ENCODE data around the gene B4GALT1. TPM values are rescaled to one million over a fixed set of nuclear protein-coding genes. Genes with fewer than 3 reads are reported as not detected.

The B4GALT1 gene
- total and polyA plus RNA-seq, 2 of the 8 experiments (the other 6 are each of a cell fraction or from before 2014, with no cell fraction given) = 12.8 to 18.2 TPM

- H3K56ac ChIP-seq (replicated peaks; ENCODE audit: insufficient read length, low read depth, low read length) = no peak overlapping the region
- H4K5ac ChIP-seq (ENCODE audit: insufficient read length, low read depth, low read length) = no peak overlapping the region
- 93% methylated on average over 4 of the region's 4 CpGs; no CpG with 5 or more reads in 1 of the 2 experiments for WGBS, 2 experiments (ENCODE audit: extremely low coverage in 1 of 2, insufficient coverage in 1 of 2, insufficient read length in 1 of 2, insufficient replicate concordance in 2 of 2, low coverage in 1 of 2, low lambda C conversion rate in 2 of 2, missing lambda C conversion rate in 1 of 2)
- no peaks in the 10 kb centered on the region for H3K9me3 ChIP-seq (ENCODE audit: insufficient read depth in 2 of 2, low read depth in 1 of 2, low read length in 1 of 2)
- H4K20me1 ChIP-seq (replicated peaks in 1 of 2; ENCODE audit: control insufficient read depth in 1 of 2, insufficient read depth in 2 of 2, low read length in 2 of 2) = no peaks in the 10 kb centered on the region
- no peak overlapping the region for H3K4me3 ChIP-seq (ENCODE audit: extremely low read depth in 1 of 4, insufficient read depth in 2 of 4, low read depth in 3 of 4, low read length in 4 of 4)
- no peak overlapping the region for H3K27ac ChIP-seq (ENCODE audit: low read depth, low read length)
- H4K91ac ChIP-seq (replicated peaks; ENCODE audit: insufficient read length, low read length) = no peak overlapping the region
- CTCF ChIA-PET (ENCODE audit: partially characterized antibody) = no interaction called here
- H2AFZ ChIP-seq (ENCODE audit: low read length) = no peak overlapping the region
- no peaks in the 10 kb centered on the region for H3K79me2 ChIP-seq (ENCODE audit: control insufficient read depth in 1 of 2, insufficient read depth in 2 of 2, low read length in 2 of 2)
- no peak overlapping the region for H2BK15ac ChIP-seq (ENCODE audit: low read length)
- no peaks in the 10 kb centered on the region for H3K23me2 ChIP-seq (ENCODE audit: low read depth, low read length)
- H2AK5ac ChIP-seq (ENCODE audit: low read depth, low read length) = no peak overlapping the region
- H3K18ac ChIP-seq (ENCODE audit: extremely low read depth, low read length) = no peak overlapping the region
- H3K4ac ChIP-seq (replicated peaks; ENCODE audit: insufficient read length, low read depth, low read length) = no peak overlapping the region
- H2BK12ac ChIP-seq (ENCODE audit: low read depth, low read length) = no peak overlapping the region
- no peak overlapping the region for H2BK20ac ChIP-seq (ENCODE audit: low read length)
- no peaks in the 10 kb centered on the region for H3K79me1 ChIP-seq (ENCODE audit: low read depth, low read length)
- POLR2A ChIA-PET (ENCODE audit: partially characterized antibody) = no interaction called here
- H3K4me1 ChIP-seq (replicated peaks in 1 of 4; ENCODE audit: control insufficient read depth in 3 of 4, insufficient read depth in 4 of 4, low read length in 3 of 4) = no peaks in the 10 kb centered on the region
- DNase-seq (ENCODE audit: low read depth in 1 of 2, low spot score in 2 of 2) = no peak
- no peak overlapping the region for H3K14ac ChIP-seq (ENCODE audit: insufficient read length)
- H2BK5ac ChIP-seq (ENCODE audit: low read depth, low read length) = no peak overlapping the region
- no peaks in the 10 kb centered on the region; a peak in 1 of 7 replicates for H3K27me3 ChIP-seq (replicated peaks in 1 of 4; ENCODE audit: control insufficient read depth in 3 of 4, extremely low read depth in 1 of 4, insufficient read depth in 3 of 4, low read length in 3 of 4)
- no peak overlapping the region for H3K4me2 ChIP-seq (ENCODE audit: insufficient read depth in 1 of 2, low read depth in 2 of 2, low read length in 2 of 2)
- no peak overlapping the region for H2BK120ac ChIP-seq (replicated peaks; ENCODE audit: low read depth, low read length)
- no peak overlapping the region for H4K8ac ChIP-seq (ENCODE audit: extremely low read depth, insufficient read depth, low read length)
- FAIRE-seq = no peak
- no peak overlapping the region for H3K9ac ChIP-seq (replicated peaks in 1 of 4; ENCODE audit: extremely low read depth in 1 of 4, low read depth in 3 of 4, low read length in 3 of 4)
- no peaks in the 10 kb centered on the region for H3K36me3 ChIP-seq (ENCODE audit: control insufficient read depth in 2 of 4, insufficient read depth in 4 of 4, low read length in 3 of 4)
- H3K23ac ChIP-seq (ENCODE audit: insufficient read length) = no peak overlapping the region
- TF ChIP-seq RXRA (IDR thresholded peaks at IDR 0.05; ENCODE audit: insufficient read depth, low read depth, low read length) (no peak), SIRT6 (IDR thresholded peaks at IDR 0.05; ENCODE audit: low read length) (no peak), FOSL1 (IDR thresholded peaks at IDR 0.05; ENCODE audit: insufficient read depth, low read depth, low read length) (no peak), ATF3 (IDR thresholded peaks at IDR 0.05; ENCODE audit: insufficient read depth, low read depth, low read length) (no peak), GABPA (IDR thresholded peaks at IDR 0.05; ENCODE audit: borderline replicate concordance, insufficient read depth, low read length) (no peak), BRCA1 (IDR thresholded peaks at IDR 0.05; ENCODE audit: low read depth, low read length) (no peak), RFX5 (IDR thresholded peaks at IDR 0.05; ENCODE audit: borderline replicate concordance, low read depth, low read length) (no peak), CREB1 (IDR thresholded peaks at IDR 0.05) (no peak), EZH2 (IDR thresholded peaks at IDR 0.05; ENCODE audit: low read depth, low read length, severe bottlenecking) (no peak), SP2 (IDR thresholded peaks at IDR 0.05; ENCODE audit: low read length) (no peak), CBX8 (IDR thresholded peaks at IDR 0.05; ENCODE audit: borderline replicate concordance, low read depth, low read length) (no peak)
Measured at GRCh38 chr9:33148367-33149014, 18.6 kb downstream of the B4GALT1 start.
